SK-N-SH treated with all-trans-retinoic acid at 6 μM for 48 hours (cell line): ENCODE results near the gene KIAA0513.

ENCODE experiments used
- ATAC-seq: fragments of 200-7000 bp; cut with Tn5 transposase; 3 replicates; pipeline ENCODE4 v1.9.1; 2020; ENCODE audit warnings: mild to moderate bottlenecking, moderate library complexity
- ARNTL ChIP-seq: fragments of 450-650 bp; formaldehyde crosslinking; IDR thresholded peaks from 2 replicates; pipeline ENCODE4 v1.5.0; 2020; ENCODE audit warnings: low read depth, mild to moderate bottlenecking, moderate library complexity, borderline replicate concordance
- BACH2 ChIP-seq: fragments of 250-450 bp; sonication (Bioruptor Pico); IDR thresholded peaks from 2 replicates; pipeline ENCODE4 v1.9.0; 2021; ENCODE audit warnings: mild to moderate bottlenecking, borderline replicate concordance
- CSDC2 ChIP-seq: fragments of 250-450 bp; sonication (Bioruptor Pico); IDR thresholded peaks from 2 replicates; pipeline ENCODE4 v1.5.0; 2020; ENCODE audit warnings: mild to moderate bottlenecking, moderate library complexity
- CSRNP3 ChIP-seq: fragments of 250-450 bp; sonication (Bioruptor Pico); IDR thresholded peaks from 2 replicates; pipeline ENCODE4 v1.5.1; 2021; ENCODE audit warnings: mild to moderate bottlenecking, moderate library complexity
- ESRRG ChIP-seq: fragments of 250-450 bp; sonication (Bioruptor Pico); IDR thresholded peaks from 2 replicates; pipeline ENCODE4 v1.6.1; 2021; ENCODE audit warnings: mild to moderate bottlenecking
- GLIS3 ChIP-seq: fragments of 250-450 bp; sonication (Bioruptor Pico); IDR thresholded peaks from 2 replicates; pipeline ENCODE4 v1.5.0; 2020; ENCODE audit warnings: mild to moderate bottlenecking, moderate library complexity
- ISL1 ChIP-seq: fragments of 250-450 bp; sonication (Bioruptor Pico); IDR thresholded peaks from 2 replicates; pipeline ENCODE4 v2.1.2; 2022; ENCODE audit warnings: mild to moderate bottlenecking, moderate library complexity
- OSR1 ChIP-seq: fragments of 250-450 bp; sonication (Bioruptor Pico); IDR thresholded peaks from 2 replicates; pipeline ENCODE4 v1.8.0; 2022; ENCODE audit warnings: moderate library complexity, mild to moderate bottlenecking, inconsistent platforms
- RARB ChIP-seq: fragments of 250-450 bp; sonication (Bioruptor Pico); IDR thresholded peaks from 2 replicates; pipeline ENCODE4 v1.8.0; 2021; ENCODE audit warnings: mild to moderate bottlenecking, moderate library complexity
- TCF4 ChIP-seq: fragments of 250-450 bp; sonication (Bioruptor Pico); IDR thresholded peaks from 2 replicates; pipeline ENCODE4 v1.8.0; 2021; ENCODE audit warnings: mild to moderate bottlenecking, moderate library complexity, borderline replicate concordance
- TOX ChIP-seq: fragments of 250-450 bp; sonication (Bioruptor Pico); IDR thresholded peaks from 2 replicates; pipeline ENCODE4 v1.8.0; 2021; ENCODE audit warnings: mild to moderate bottlenecking, moderate library complexity, borderline replicate concordance
- ZC3H10 ChIP-seq: fragments of 250-450 bp; sonication (Bioruptor Pico); IDR thresholded peaks from 2 replicates; pipeline ENCODE4 v1.5.1; 2021; ENCODE audit warnings: mild to moderate bottlenecking, moderate library complexity
- ZFP3 ChIP-seq: fragments of 250-450 bp; sonication (Bioruptor Pico); IDR thresholded peaks from 2 replicates; pipeline ENCODE4 v1.5.0; 2020; ENCODE audit warnings: mild to moderate bottlenecking, moderate library complexity
- ZFP30 ChIP-seq: fragments of 450-650 bp; formaldehyde crosslinking; IDR thresholded peaks from 2 replicates; pipeline ENCODE4 v1.5.0; 2022; ENCODE audit warnings: mild to moderate bottlenecking, moderate library complexity
- ZNF70 ChIP-seq: fragments of 450-650 bp; formaldehyde crosslinking; IDR thresholded peaks from 2 replicates; pipeline ENCODE4 v1.5.0; 2020; ENCODE audit warnings: mild to moderate bottlenecking, moderate library complexity
- TF ChIP-seq, protein P1 (sequence below): fragments of 250-450 bp; sonication (Bioruptor Pico); IDR thresholded peaks from 2 replicates; pipeline ENCODE4 v1.5.1; 2020; ENCODE audit warnings: low read depth, mild to moderate bottlenecking, moderate library complexity
- TF ChIP-seq, protein P2 (sequence below): fragments of 250-450 bp; sonication (Bioruptor Pico); IDR thresholded peaks from 2 replicates; pipeline ENCODE4 v1.5.0; 2020; ENCODE audit warnings: mild to moderate bottlenecking, moderate library complexity

The KIAA0513 gene

GRCh38 chr16:85089525-85089924 is 61.9 kb downstream of the KIAA0513 start:
- no peak for ATAC-seq
- no peak for TF ChIP-seq RARB (CRISPR knock-in tag)
- no peak for TF ChIP-seq ZFP3 (CRISPR knock-in tag)
- no peak for TF ChIP-seq BACH2 (CRISPR knock-in tag)
- TF ChIP-seq ZC3H10 (CRISPR knock-in tag), result no peak
- TF ChIP-seq ARNTL, result no peak
- TF ChIP-seq, protein P1, sequence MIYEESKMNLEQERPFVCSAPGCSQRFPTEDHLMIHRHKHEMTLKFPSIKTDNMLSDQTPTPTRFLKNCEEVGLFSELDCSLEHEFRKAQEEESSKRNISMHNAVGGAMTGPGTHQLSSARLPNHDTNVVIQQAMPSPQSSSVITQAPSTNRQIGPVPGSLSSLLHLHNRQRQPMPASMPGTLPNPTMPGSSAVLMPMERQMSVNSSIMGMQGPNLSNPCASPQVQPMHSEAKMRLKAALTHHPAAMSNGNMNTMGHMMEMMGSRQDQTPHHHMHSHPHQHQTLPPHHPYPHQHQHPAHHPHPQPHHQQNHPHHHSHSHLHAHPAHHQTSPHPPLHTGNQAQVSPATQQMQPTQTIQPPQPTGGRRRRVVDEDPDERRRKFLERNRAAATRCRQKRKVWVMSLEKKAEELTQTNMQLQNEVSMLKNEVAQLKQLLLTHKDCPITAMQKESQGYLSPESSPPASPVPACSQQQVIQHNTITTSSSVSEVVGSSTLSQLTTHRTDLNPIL (CRISPR knock-in tag), result no peak
- TF ChIP-seq OSR1 (CRISPR knock-in tag), result no peak
- no peak for TF ChIP-seq ISL1 (CRISPR knock-in tag)
- TF ChIP-seq ESRRG (CRISPR knock-in tag), result no peak
- no peak for TF ChIP-seq GLIS3 (CRISPR knock-in tag)
- TF ChIP-seq TCF4 (CRISPR knock-in tag), result no peak
- no peak for TF ChIP-seq CSRNP3 (CRISPR knock-in tag)
- no peak for TF ChIP-seq ZNF70

DNA sequence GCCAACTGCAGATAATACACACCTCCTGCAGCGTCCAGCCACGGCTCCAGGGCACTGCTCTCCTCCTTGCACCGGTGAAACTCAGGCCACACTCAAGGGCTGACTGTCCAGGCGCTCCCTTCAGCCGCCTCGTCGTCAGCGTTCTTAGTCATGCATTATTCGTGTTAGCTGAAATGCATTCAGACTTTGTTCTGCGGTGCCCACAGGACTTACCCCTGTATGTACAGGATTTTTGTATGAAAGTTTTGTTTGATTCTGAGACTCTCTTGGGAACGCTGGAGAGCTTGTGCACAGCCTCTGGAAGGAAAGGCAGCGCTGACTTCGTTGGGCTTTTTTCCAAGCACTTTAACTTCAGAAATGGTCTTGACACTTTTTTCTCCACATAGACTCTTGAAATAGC is 62.6 kb downstream of the KIAA0513 start:
- no peak for ATAC-seq

More for the DNA sequence above, 62.6 kb downstream of the KIAA0513 start:
- TF ChIP-seq TOX (CRISPR knock-in tag) (no peak), GLIS3 (CRISPR knock-in tag) (no peak), TCF4 (CRISPR knock-in tag) (no peak), CSRNP3 (CRISPR knock-in tag) (no peak), ZFP3 (CRISPR knock-in tag) (no peak), ISL1 (CRISPR knock-in tag) (no peak), ZNF70 (no peak), ESRRG (CRISPR knock-in tag) (no peak), ARNTL (no peak), RARB (CRISPR knock-in tag) (no peak), OSR1 (CRISPR knock-in tag) (no peak), CSDC2 (CRISPR knock-in tag) (no peak), ZFP30 (CRISPR knock-in tag) (no peak)
- TF ChIP-seq, protein P2, sequence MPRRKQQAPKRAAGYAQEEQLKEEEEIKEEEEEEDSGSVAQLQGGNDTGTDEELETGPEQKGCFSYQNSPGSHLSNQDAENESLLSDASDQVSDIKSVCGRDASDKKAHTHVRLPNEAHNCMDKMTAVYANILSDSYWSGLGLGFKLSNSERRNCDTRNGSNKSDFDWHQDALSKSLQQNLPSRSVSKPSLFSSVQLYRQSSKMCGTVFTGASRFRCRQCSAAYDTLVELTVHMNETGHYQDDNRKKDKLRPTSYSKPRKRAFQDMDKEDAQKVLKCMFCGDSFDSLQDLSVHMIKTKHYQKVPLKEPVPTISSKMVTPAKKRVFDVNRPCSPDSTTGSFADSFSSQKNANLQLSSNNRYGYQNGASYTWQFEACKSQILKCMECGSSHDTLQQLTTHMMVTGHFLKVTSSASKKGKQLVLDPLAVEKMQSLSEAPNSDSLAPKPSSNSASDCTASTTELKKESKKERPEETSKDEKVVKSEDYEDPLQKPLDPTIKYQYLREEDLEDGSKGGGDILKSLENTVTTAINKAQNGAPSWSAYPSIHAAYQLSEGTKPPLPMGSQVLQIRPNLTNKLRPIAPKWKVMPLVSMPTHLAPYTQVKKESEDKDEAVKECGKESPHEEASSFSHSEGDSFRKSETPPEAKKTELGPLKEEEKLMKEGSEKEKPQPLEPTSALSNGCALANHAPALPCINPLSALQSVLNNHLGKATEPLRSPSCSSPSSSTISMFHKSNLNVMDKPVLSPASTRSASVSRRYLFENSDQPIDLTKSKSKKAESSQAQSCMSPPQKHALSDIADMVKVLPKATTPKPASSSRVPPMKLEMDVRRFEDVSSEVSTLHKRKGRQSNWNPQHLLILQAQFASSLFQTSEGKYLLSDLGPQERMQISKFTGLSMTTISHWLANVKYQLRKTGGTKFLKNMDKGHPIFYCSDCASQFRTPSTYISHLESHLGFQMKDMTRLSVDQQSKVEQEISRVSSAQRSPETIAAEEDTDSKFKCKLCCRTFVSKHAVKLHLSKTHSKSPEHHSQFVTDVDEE (CRISPR knock-in tag), result no peak
- TF ChIP-seq, protein P1 (CRISPR knock-in tag), result no peak
